CD4-positive, alpha-beta memory T cell (primary cell): Measurements from ENCODE around the gene RETREG3. TPM values are rescaled to one million over a fixed set of nuclear protein-coding genes. Genes with fewer than 3 reads are reported as not detected.
A peak's percentile ranks its signal among the peaks of the same experiment; 100 is the strongest.
"Not testable (repeated sequence)": the region's sequence is repeated elsewhere in the genome, so short reads cannot be mapped to it uniquely, and the experiment has no call there.

Experiments
- CTCF ChIA-PET: fragments of 350-600 bp; sonication (Branson Sonifier 250); formaldehyde crosslinking; loops from one replicate; lab custom pipeline; 2021; ENCODE audit warnings: inconsistent platforms; ENCODE audit not compliant: partially characterized antibody; lab: Charles Lee
- POLR2A ChIA-PET: fragments of 350-600 bp; sonication (Branson Sonifier 250); formaldehyde crosslinking; loops from one replicate; lab custom pipeline; 2021; ENCODE audit not compliant: partially characterized antibody; lab: Charles Lee
- DNase-seq, 5 donors: peaks; one replicate each; pipeline versions ENCODE4 v3.0.0 to v3.0.0-alpha.2; 2020 to 2022; ENCODE audit warnings: mixed read lengths in 1 of 5
- H3K27ac ChIP-seq: one replicate; pipeline ENCODE4 v1.7.0; 2013; ENCODE audit warnings: low read depth, low read length
- H3K27me3 ChIP-seq: 2 replicates; pipeline ENCODE4 v1.7.0; 2013; ENCODE audit warnings: mild to moderate bottlenecking, low read length, moderate library complexity; ENCODE audit not compliant: insufficient read depth
- H3K36me3 ChIP-seq: 2 replicates; pipeline ENCODE4 v1.7.0; 2013; ENCODE audit warnings: mild to moderate bottlenecking, low read length, moderate library complexity; ENCODE audit not compliant: insufficient read depth
- H3K4me1 ChIP-seq: 2 replicates; pipeline ENCODE4 v1.7.0; 2013; ENCODE audit warnings: mild to moderate bottlenecking, low read length, moderate library complexity; ENCODE audit not compliant: insufficient read depth
- H3K4me3 ChIP-seq, 2 donors: one replicate each; pipeline ENCODE4 v1.7.0; 2013; ENCODE audit warnings: low read length in 2 of 2, mild to moderate bottlenecking in 1 of 2
- H3K9me3 ChIP-seq, 2 donors: one replicate each; pipeline ENCODE4 v1.7.0; 2013; ENCODE audit warnings: low read length in 2 of 2, control low read depth in 1 of 2; ENCODE audit not compliant: control insufficient read depth in 1 of 2
- H3K27ac Mint-ChIP-seq, 7 donors: one replicate each; pipeline ENCODE4 v1.8.0; 2020 to 2021; ENCODE audit warnings: mixed read lengths in 7 of 7, mild to moderate bottlenecking in 6 of 7, inconsistent platforms in 3 of 7, moderate library complexity in 3 of 7
- H3K27me3 Mint-ChIP-seq, 2 donors: one replicate each; pipeline ENCODE4 v1.8.0; 2020 to 2021; ENCODE audit warnings: mixed read lengths in 2 of 2
- H3K36me3 Mint-ChIP-seq, 2 donors: one replicate each; pipeline ENCODE4 v1.8.0; 2020 to 2021; ENCODE audit warnings: mixed read lengths in 2 of 2, inconsistent platforms in 1 of 2, mild to moderate bottlenecking in 1 of 2
- H3K4me1 Mint-ChIP-seq, 4 donors: one replicate each; pipeline ENCODE4 v1.8.0; 2020 to 2021; ENCODE audit warnings: mixed read lengths in 4 of 4, mild to moderate bottlenecking in 1 of 4
- H3K4me3 Mint-ChIP-seq, 8 donors: one replicate each; pipeline ENCODE4 v1.8.0; 2020 to 2021; ENCODE audit warnings: mixed read lengths in 8 of 8, mild to moderate bottlenecking in 7 of 8, moderate library complexity in 6 of 8, inconsistent platforms in 3 of 8
- H3K9me3 Mint-ChIP-seq, 8 donors: one replicate each; pipeline ENCODE4 v1.8.0; 2020 to 2021; ENCODE audit warnings: mixed read lengths in 8 of 8, mild to moderate bottlenecking in 5 of 8, inconsistent platforms in 3 of 8, moderate library complexity in 1 of 8
- intact Hi-C: fragments of 100-400 bp; cut with micrococcal nuclease; formaldehyde crosslinking; loops from one replicate; pipeline ENCODE4 v1.15.1; 2023
- polyA plus RNA-seq, 2 donors: library from polyadenylated mRNA; unstranded; fragments of 300-500 nt; fragmentation: Illumina TruSeq; gene quantifications; one replicate each; pipeline ENCODE4 v1.2.3, GENCODE V29; 2021
- total RNA-seq, 2 experiments: library from RNA; stranded (reverse); gene quantifications; one replicate each; pipeline ENCODE4 v1.2.3, GENCODE V29; 2021

Gene RETREG3
- total and polyA plus RNA-seq, 4 experiments from 2014 or later, result 106 to 134 (median 126) TPM

- Histone ChIP-seq H3K27me3 (no peaks in the 10 kb centered on the region), H3K36me3 (no peaks in the 10 kb centered on the region), H3K9me3 (no peaks in the 10 kb centered on the region), H3K4me3 (no peak overlapping the region), H3K27ac (no peak overlapping the region), H3K4me1 (no peaks in the 10 kb centered on the region)
- Mint-ChIP-seq H3K4me3 (no peak overlapping the region), H3K36me3 (no peaks in the 10 kb centered on the region), H3K4me1 (no peaks in the 10 kb centered on the region), H3K27me3 (peaks cover 3 to 5% of the 10 kb centered on the region in 2 donors), H3K27ac (no peak overlapping the region), H3K9me3 (no peaks in the 10 kb centered on the region)
- intact Hi-C loops, result no loop called here
- no peak for DNase-seq
- ChIA-PET POLR2A (no interaction called here), CTCF (interaction anchor here (1.1 kb wide), 1 partner anchor 37 kb away, joined by 3 read pairs; no protein-coding TSS in a partner anchor)
Observed at GRCh38 chr17:42642336-42642735, 33.2 kb upstream of the RETREG3 start.

GRCh38 chr17:42640121-42640520, 30.9 kb upstream of the RETREG3 start:
- no peaks in the 10 kb centered on the region for H3K36me3 ChIP-seq
- H3K4me3 Mint-ChIP-seq, result no peak overlapping the region
- H3K36me3 Mint-ChIP-seq, result no peaks in the 10 kb centered on the region
- H3K27ac Mint-ChIP-seq, result no peak overlapping the region
- no peak overlapping the region for H3K4me3 ChIP-seq
- no peaks in the 10 kb centered on the region for H3K4me1 Mint-ChIP-seq
- no peak overlapping the region for H3K27ac ChIP-seq
- no peaks in the 10 kb centered on the region for H3K9me3 ChIP-seq
- DNase-seq, result no peak
- intact Hi-C loops, result no loop called here
- no peaks in the 10 kb centered on the region for H3K27me3 ChIP-seq
- POLR2A ChIA-PET, result no interaction called here
- CTCF ChIA-PET, result no interaction called here
- no peaks in the 10 kb centered on the region for H3K4me1 ChIP-seq
- peaks cover 3 to 5% of the 10 kb centered on the region in 2 donors for H3K27me3 Mint-ChIP-seq
- no peaks in the 10 kb centered on the region for H3K9me3 Mint-ChIP-seq

- no peak for DNase-seq
- Mint-ChIP-seq H3K27ac (no peak overlapping the region), H3K27me3 (peaks cover 3 to 5% of the 10 kb centered on the region in 2 donors), H3K4me3 (no peak overlapping the region), H3K4me1 (no peaks in the 10 kb centered on the region), H3K9me3 (no peaks in the 10 kb centered on the region), H3K36me3 (no peaks in the 10 kb centered on the region)
- POLR2A ChIA-PET, result no interaction called here
- Histone ChIP-seq H3K27me3 (no peaks in the 10 kb centered on the region), H3K27ac (no peak overlapping the region), H3K9me3 (no peaks in the 10 kb centered on the region), H3K36me3 (no peaks in the 10 kb centered on the region), H3K4me1 (no peaks in the 10 kb centered on the region), H3K4me3 (no peak overlapping the region)
- CTCF ChIA-PET, result no interaction called here
- intact Hi-C loops, result no loop called here
Observed at GRCh38 chr17:42639525-42640113, 30.4 kb upstream of the RETREG3 start.

- Mint-ChIP-seq H3K27me3 (no peaks in the 10 kb centered on the region), H3K36me3 (no peaks in the 10 kb centered on the region), H3K4me1 (no peaks in the 10 kb centered on the region), H3K27ac (peak overlapping the region in 1 of 7 donors; percentile 65), H3K9me3 (no peaks in the 10 kb centered on the region), H3K4me3 (no peak overlapping the region)
- CTCF ChIA-PET, result interaction anchor here (0.6 kb wide), 1 partner anchor 299 kb away, joined by 3 read pairs; no protein-coding TSS in a partner anchor
- no peak for DNase-seq
- no peaks in the 10 kb centered on the region for H3K36me3 ChIP-seq
- H3K27ac ChIP-seq, result no peak overlapping the region
- no peaks in the 10 kb centered on the region for H3K27me3 ChIP-seq
- no peak overlapping the region for H3K4me3 ChIP-seq
- H3K9me3 ChIP-seq, result no peaks in the 10 kb centered on the region
- POLR2A ChIA-PET, result no interaction called here
- intact Hi-C loops, result no loop called here
- no peaks in the 10 kb centered on the region for H3K4me1 ChIP-seq
Observed at GRCh38 chr17:42632949-42633444, 23.8 kb upstream of the RETREG3 start.

- CTCF ChIA-PET, result no interaction called here
- POLR2A ChIA-PET, result no interaction called here
- no peak overlapping the region for H3K27ac Mint-ChIP-seq
- H3K27me3 Mint-ChIP-seq, result no peaks in the 10 kb centered on the region
- Histone ChIP-seq H3K4me3 (no peak overlapping the region), H3K27me3 (no peaks in the 10 kb centered on the region), H3K4me1 (no peaks in the 10 kb centered on the region), H3K9me3 (no peaks in the 10 kb centered on the region), H3K36me3 (no peaks in the 10 kb centered on the region), H3K27ac (no peak overlapping the region)
- H3K36me3 Mint-ChIP-seq, result no peaks in the 10 kb centered on the region
- DNase-seq, result no peak
- no peak overlapping the region for H3K4me3 Mint-ChIP-seq
- intact Hi-C loops, result no loop called here
- peaks cover 0 to 1% (median 0%) of the 10 kb centered on the region in 8 donors for H3K9me3 Mint-ChIP-seq
- no peaks in the 10 kb centered on the region for H3K4me1 Mint-ChIP-seq
Observed at GRCh38 chr17:42629411-42630009, 20.3 kb upstream of the RETREG3 start.

GRCh38 chr17:42627032-42627764, 18.0 kb upstream of the RETREG3 start:
- H3K27me3 Mint-ChIP-seq, intact Hi-C loops, H3K27ac Mint-ChIP-seq, H3K9me3 Mint-ChIP-seq, H3K36me3 ChIP-seq, H3K4me3 Mint-ChIP-seq, H3K27me3 ChIP-seq, POLR2A ChIA-PET, H3K9me3 ChIP-seq, H3K36me3 Mint-ChIP-seq, DNase-seq, H3K27ac ChIP-seq, H3K4me1 ChIP-seq, H3K4me3 ChIP-seq, H3K4me1 Mint-ChIP-seq: not testable (repeated sequence)
- CTCF ChIA-PET, result interaction anchor here (0.6 kb wide), 1 partner anchor 194 kb away, joined by 4 read pairs; no protein-coding TSS in a partner anchor
